HepG2 (cell line): ENCODE data around the gene TRIM31. TPM values are rescaled to one million over a fixed set of nuclear protein-coding genes. Genes with fewer than 3 reads are reported as not detected.

Experiments
- BCL6 ChIP-seq: IDR thresholded peaks from 2 replicates; pipeline ENCODE4 v1.6.1; 2016; ENCODE audit warnings: missing genetic modification reagents, missing compliant biosample characterization
- FIP1L1 ChIP-seq: fragments of 200-400 bp; formaldehyde crosslinking; IDR thresholded peaks from 2 replicates; pipeline ENCODE4 v1.6.1; 2018; ENCODE audit warnings: low read depth, mild to moderate bottlenecking, low read length, moderate library complexity, borderline replicate concordance; ENCODE audit not compliant: insufficient read depth
- HNRNPK ChIP-seq: fragments of 200-400 bp; formaldehyde crosslinking; IDR thresholded peaks from 2 replicates; pipeline ENCODE4 v1.6.1; 2018; ENCODE audit warnings: low read length, low read depth, moderate library complexity, mild to moderate bottlenecking; ENCODE audit not compliant: poor library complexity, severe bottlenecking
- HNRNPL ChIP-seq: fragments of 200-400 bp; formaldehyde crosslinking; IDR thresholded peaks from 2 replicates; pipeline ENCODE4 v1.6.1; 2017; ENCODE audit warnings: mild to moderate bottlenecking, low read depth, low read length
- MXI1 ChIP-seq: IDR thresholded peaks from 3 replicates; pipeline ENCODE4 v1.6.1; 2012; ENCODE audit warnings: low read depth, low read length, inconsistent platforms, borderline replicate concordance
- NFE2L2 ChIP-seq: fragments of 150-350 bp; IDR thresholded peaks from 2 replicates; pipeline ENCODE4 v1.6.1; 2014; ENCODE audit warnings: low read length
- SRF ChIP-seq: IDR thresholded peaks from 2 replicates; pipeline ENCODE4 v1.6.1; 2011; ENCODE audit warnings: mild to moderate bottlenecking, low read depth, low read length, moderate library complexity
- TBP ChIP-seq: sonication (generic); formaldehyde crosslinking; IDR thresholded peaks from 2 replicates; pipeline ENCODE4 v1.5.0; 2020; ENCODE audit warnings: missing genetic modification reagents
- polyA plus RNA-seq, 8 experiments: library from polyadenylated mRNA; depleted of rRNA in 3 of 8; stranded (reverse) in 7 of 8; unstranded in 1 of 8; fragments of >200 nt; fragmentation: Illumina TruSeq in 4 of 8; extraction: Trizol in 4 of 8; gene quantifications; 2 replicates each; pipeline versions ENCODE4 v1.2.1 to v1.2.3, GENCODE V29; 2011 to 2016; ENCODE audit warnings: low read depth in 4 of 8, missing spikeins in 1 of 8, mixed read lengths in 1 of 8; ENCODE audit not compliant: insufficient read depth in 1 of 8
- total RNA-seq, 5 experiments: library from RNA; depleted of rRNA; stranded (reverse); fragments of >200 nt; fragmentation: Illumina TruSeq; extraction: Trizol; gene quantifications; 2 replicates each; pipeline ENCODE4 v1.2.3, GENCODE V29; 2016; ENCODE audit warnings: low read depth in 1 of 5
- TF ChIP-seq, protein P1 (sequence below): sonication (generic); formaldehyde crosslinking; IDR thresholded peaks from 2 replicates; pipeline ENCODE4 v1.4.0; 2020; ENCODE audit warnings: missing genetic modification reagents
- TF ChIP-seq, protein P2 (sequence below): sonication (generic); formaldehyde crosslinking; IDR thresholded peaks from 2 replicates; pipeline ENCODE4 v1.4.0; 2020; ENCODE audit warnings: missing genetic modification reagents
- TF ChIP-seq, protein P3 (sequence below): sonication (generic); formaldehyde crosslinking; IDR thresholded peaks from 2 replicates; pipeline ENCODE4 v1.5.0; 2020; ENCODE audit warnings: mild to moderate bottlenecking, missing genetic modification reagents
- TF ChIP-seq, protein P4 (sequence below): sonication (generic); formaldehyde crosslinking; IDR thresholded peaks from 2 replicates; pipeline ENCODE4 v1.4.0; 2020; ENCODE audit warnings: low read depth, missing genetic modification reagents
- TF ChIP-seq, protein P5 (sequence below): sonication (generic); formaldehyde crosslinking; IDR thresholded peaks from 2 replicates; pipeline ENCODE4 v1.8.0; 2022; ENCODE audit warnings: missing genetic modification reagents, mild to moderate bottlenecking, moderate library complexity, borderline replicate concordance

Gene TRIM31
- total and polyA plus RNA-seq, 2 of the 13 experiments (the other 11 are each of a cell fraction or from before 2014, with no cell fraction given): 0.13 to 0.51 TPM

DNA sequence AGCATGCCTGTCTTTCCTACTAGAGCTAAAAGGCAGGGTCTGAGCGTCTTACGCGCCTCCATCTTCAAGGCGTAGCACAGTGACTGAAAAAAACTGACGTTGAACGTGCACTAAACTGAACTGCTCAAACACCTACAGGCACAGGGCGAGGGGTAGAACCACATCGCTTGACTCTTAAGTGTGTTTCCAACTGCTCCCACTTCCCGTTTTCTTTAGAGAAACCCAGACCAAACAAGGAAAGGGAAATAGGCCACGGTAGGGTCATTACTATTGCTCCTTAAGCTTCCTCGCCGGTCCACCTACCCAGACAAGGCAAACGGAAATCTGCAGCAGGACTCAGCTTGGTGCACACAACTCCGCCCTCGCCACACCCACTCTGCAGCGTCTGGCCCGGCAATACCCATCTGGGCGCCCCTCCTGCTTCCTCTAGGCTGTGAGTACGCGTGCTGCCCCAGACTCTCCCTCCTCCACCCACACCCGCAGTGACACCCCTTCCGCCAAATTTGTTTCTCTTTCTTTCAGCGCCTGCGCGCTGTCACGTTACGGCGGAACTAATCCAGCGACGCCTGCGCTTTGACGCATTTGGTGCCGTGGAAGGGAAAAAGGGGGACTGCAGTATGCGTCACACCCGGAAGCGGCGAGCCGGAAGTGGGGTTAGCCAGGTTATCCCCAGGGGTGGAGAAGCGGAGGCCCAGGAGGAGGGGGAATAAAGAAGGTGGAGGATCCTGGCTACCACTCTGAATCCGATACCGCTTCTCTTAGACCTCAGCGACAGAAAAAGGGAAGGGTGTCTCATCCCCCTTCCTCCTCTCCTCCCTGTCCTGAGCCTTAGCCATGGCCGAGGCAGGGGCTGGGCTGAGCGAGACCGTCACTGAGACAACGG, 46.1 kb downstream of the TRIM31 start, which contains the start of gene PPP1R11 (continued):
- TF ChIP-seq, protein P1, sequence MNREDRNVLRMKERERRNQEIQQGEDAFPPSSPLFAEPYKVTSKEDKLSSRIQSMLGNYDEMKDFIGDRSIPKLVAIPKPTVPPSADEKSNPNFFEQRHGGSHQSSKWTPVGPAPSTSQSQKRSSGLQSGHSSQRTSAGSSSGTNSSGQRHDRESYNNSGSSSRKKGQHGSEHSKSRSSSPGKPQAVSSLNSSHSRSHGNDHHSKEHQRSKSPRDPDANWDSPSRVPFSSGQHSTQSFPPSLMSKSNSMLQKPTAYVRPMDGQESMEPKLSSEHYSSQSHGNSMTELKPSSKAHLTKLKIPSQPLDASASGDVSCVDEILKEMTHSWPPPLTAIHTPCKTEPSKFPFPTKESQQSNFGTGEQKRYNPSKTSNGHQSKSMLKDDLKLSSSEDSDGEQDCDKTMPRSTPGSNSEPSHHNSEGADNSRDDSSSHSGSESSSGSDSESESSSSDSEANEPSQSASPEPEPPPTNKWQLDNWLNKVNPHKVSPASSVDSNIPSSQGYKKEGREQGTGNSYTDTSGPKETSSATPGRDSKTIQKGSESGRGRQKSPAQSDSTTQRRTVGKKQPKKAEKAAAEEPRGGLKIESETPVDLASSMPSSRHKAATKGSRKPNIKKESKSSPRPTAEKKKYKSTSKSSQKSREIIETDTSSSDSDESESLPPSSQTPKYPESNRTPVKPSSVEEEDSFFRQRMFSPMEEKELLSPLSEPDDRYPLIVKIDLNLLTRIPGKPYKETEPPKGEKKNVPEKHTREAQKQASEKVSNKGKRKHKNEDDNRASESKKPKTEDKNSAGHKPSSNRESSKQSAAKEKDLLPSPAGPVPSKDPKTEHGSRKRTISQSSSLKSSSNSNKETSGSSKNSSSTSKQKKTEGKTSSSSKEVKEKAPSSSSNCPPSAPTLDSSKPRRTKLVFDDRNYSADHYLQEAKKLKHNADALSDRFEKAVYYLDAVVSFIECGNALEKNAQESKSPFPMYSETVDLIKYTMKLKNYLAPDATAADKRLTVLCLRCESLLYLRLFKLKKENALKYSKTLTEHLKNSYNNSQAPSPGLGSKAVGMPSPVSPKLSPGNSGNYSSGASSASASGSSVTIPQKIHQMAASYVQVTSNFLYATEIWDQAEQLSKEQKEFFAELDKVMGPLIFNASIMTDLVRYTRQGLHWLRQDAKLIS (CRISPR knock-in tag): no peak
- TF ChIP-seq FIP1L1 (no peak), HNRNPK (no peak), BCL6 (CRISPR knock-in tag) (peak; percentile 59), SRF (peak; percentile 48; the same call in 1 of the 2 replicates), HNRNPL (peak; percentile 72; the same call in 1 of the 2 replicates), NFE2L2 (no peak; the same call in 1 of the 2 replicates), TBP (CRISPR knock-in tag) (no peak), MXI1 (peak; percentile 98; the same call in 2 of the 3 replicates)
- TF ChIP-seq, protein P2, sequence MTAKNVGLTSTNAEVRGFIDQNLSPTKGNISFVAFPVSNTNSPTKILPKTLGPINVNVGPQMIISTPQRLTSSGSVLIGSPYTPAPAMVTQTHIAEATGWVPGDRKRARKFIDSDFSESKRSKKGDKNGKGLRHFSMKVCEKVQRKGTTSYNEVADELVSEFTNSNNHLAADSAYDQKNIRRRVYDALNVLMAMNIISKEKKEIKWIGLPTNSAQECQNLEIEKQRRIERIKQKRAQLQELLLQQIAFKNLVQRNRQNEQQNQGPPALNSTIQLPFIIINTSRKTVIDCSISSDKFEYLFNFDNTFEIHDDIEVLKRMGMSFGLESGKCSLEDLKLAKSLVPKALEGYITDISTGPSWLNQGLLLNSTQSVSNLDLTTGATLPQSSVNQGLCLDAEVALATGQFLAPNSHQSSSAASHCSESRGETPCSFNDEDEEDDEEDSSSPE (CRISPR knock-in tag): peak; percentile 72; the same call in 1 of the 2 replicates
- TF ChIP-seq, protein P3, sequence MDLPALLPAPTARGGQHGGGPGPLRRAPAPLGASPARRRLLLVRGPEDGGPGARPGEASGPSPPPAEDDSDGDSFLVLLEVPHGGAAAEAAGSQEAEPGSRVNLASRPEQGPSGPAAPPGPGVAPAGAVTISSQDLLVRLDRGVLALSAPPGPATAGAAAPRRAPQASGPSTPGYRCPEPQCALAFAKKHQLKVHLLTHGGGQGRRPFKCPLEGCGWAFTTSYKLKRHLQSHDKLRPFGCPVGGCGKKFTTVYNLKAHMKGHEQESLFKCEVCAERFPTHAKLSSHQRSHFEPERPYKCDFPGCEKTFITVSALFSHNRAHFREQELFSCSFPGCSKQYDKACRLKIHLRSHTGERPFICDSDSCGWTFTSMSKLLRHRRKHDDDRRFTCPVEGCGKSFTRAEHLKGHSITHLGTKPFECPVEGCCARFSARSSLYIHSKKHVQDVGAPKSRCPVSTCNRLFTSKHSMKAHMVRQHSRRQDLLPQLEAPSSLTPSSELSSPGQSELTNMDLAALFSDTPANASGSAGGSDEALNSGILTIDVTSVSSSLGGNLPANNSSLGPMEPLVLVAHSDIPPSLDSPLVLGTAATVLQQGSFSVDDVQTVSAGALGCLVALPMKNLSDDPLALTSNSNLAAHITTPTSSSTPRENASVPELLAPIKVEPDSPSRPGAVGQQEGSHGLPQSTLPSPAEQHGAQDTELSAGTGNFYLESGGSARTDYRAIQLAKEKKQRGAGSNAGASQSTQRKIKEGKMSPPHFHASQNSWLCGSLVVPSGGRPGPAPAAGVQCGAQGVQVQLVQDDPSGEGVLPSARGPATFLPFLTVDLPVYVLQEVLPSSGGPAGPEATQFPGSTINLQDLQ (CRISPR knock-in tag): no peak
- TF ChIP-seq, protein P4, sequence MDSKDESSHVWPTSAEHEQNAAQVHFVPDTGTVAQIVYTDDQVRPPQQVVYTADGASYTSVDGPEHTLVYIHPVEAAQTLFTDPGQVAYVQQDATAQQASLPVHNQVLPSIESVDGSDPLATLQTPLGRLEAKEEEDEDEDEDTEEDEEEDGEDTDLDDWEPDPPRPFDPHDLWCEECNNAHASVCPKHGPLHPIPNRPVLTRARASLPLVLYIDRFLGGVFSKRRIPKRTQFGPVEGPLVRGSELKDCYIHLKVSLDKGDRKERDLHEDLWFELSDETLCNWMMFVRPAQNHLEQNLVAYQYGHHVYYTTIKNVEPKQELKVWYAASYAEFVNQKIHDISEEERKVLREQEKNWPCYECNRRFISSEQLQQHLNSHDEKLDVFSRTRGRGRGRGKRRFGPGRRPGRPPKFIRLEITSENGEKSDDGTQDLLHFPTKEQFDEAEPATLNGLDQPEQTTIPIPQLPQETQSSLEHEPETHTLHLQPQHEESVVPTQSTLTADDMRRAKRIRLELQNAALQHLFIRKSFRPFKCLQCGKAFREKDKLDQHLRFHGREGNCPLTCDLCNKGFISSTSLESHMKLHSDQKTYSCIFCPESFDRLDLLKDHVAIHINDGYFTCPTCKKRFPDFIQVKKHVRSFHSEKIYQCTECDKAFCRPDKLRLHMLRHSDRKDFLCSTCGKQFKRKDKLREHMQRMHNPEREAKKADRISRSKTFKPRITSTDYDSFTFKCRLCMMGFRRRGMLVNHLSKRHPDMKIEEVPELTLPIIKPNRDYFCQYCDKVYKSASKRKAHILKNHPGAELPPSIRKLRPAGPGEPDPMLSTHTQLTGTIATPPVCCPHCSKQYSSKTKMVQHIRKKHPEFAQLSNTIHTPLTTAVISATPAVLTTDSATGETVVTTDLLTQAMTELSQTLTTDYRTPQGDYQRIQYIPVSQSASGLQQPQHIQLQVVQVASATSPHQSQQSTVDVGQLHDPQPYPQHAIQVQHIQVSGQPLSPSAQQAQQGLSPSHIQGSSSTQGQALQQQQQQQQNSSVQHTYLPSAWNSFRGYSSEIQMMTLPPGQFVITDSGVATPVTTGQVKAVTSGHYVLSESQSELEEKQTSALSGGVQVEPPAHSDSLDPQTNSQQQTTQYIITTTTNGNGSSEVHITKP (CRISPR knock-in tag): peak; percentile 95
- TF ChIP-seq, protein P5, sequence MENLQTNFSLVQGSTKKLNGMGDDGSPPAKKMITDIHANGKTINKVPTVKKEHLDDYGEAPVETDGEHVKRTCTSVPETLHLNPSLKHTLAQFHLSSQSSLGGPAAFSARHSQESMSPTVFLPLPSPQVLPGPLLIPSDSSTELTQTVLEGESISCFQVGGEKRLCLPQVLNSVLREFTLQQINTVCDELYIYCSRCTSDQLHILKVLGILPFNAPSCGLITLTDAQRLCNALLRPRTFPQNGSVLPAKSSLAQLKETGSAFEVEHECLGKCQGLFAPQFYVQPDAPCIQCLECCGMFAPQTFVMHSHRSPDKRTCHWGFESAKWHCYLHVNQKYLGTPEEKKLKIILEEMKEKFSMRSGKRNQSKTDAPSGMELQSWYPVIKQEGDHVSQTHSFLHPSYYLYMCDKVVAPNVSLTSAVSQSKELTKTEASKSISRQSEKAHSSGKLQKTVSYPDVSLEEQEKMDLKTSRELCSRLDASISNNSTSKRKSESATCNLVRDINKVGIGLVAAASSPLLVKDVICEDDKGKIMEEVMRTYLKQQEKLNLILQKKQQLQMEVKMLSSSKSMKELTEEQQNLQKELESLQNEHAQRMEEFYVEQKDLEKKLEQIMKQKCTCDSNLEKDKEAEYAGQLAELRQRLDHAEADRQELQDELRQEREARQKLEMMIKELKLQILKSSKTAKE (CRISPR knock-in tag): 0 out of 2 replicates have a peak, but pooled peaks have one; percentile 43
